ENCODE results near the gene EVI5. TPM values are rescaled to one million over a fixed set of nuclear protein-coding genes. Genes with fewer than 3 reads are reported as not detected.
A peak's percentile ranks its signal among the peaks of the same experiment; 100 is the strongest.

The EVI5 gene
- total RNA-seq, 2 experiments from 2014 or later: 2.9 TPM

- Mint-ChIP-seq H3K4me1 (peaks cover 35% of the 10 kb centered on the region), H3K4me3 (no peak overlapping the region), H3K27me3 (no peaks in the 10 kb centered on the region), H3K9me3 (no peaks in the 10 kb centered on the region), H3K36me3 (ENCODE audit: low read depth) (no peaks in the 10 kb centered on the region), H3K27ac (no peak overlapping the region)
- no peak for DNase-seq
- ChIA-PET POLR2A (no interaction called here), CTCF (interaction anchor here (0.6 kb wide), 1 partner anchor 191 kb away, joined by 3 read pairs; no protein-coding TSS in a partner anchor)
These were observed 279.8 kb downstream of the EVI5 start for GRCh38 chr1:92505015-92505692.

GRCh38 chr1:92504291-92505014, 280.5 kb downstream of the EVI5 start:
- Mint-ChIP-seq H3K36me3 (ENCODE audit: low read depth) (no peaks in the 10 kb centered on the region), H3K27me3 (no peaks in the 10 kb centered on the region), H3K4me3 (no peak overlapping the region), H3K27ac (no peak overlapping the region), H3K4me1 (peaks cover 35% of the 10 kb centered on the region), H3K9me3 (no peaks in the 10 kb centered on the region)
- CTCF ChIA-PET: interaction anchor here (0.6 kb wide), 1 partner anchor 190 kb away, joined by 3 read pairs; no protein-coding TSS in a partner anchor
- DNase-seq: no peak
- POLR2A ChIA-PET: interaction anchor here (0.8 to 1.5 kb wide), 3 partner anchors 18 to 35 kb away, joined by 3 to 8 read pairs (median 3); partner anchors contain the start of gene GFI1

GRCh38 chr1:92503926-92504285, 281.0 kb downstream of the EVI5 start:
- no peak for DNase-seq
- Mint-ChIP-seq H3K4me3 (no peak overlapping the region), H3K27me3 (no peaks in the 10 kb centered on the region), H3K4me1 (peaks cover 35% of the 10 kb centered on the region), H3K36me3 (ENCODE audit: low read depth) (no peaks in the 10 kb centered on the region), H3K9me3 (no peaks in the 10 kb centered on the region), H3K27ac (peak overlapping the region; percentile 27)
- ChIA-PET POLR2A (interaction anchor here (0.8 to 1.5 kb wide), 3 partner anchors 17 to 35 kb away, joined by 3 to 8 read pairs (median 3); partner anchors contain the start of gene GFI1), CTCF (interaction anchor here (1.6 kb wide), 1 partner anchor 194 kb away, joined by 4 read pairs; no protein-coding TSS in a partner anchor)

- no peaks in the 10 kb centered on the region for H3K9me3 Mint-ChIP-seq
- peaks cover 35% of the 10 kb centered on the region for H3K4me1 Mint-ChIP-seq
- no peaks in the 10 kb centered on the region for H3K27me3 Mint-ChIP-seq
- ChIA-PET CTCF (interaction anchor here (1.6 kb wide), 1 partner anchor 193 kb away, joined by 4 read pairs; no protein-coding TSS in a partner anchor), POLR2A (interaction anchor here (0.8 to 1.5 kb wide), 3 partner anchors 17 to 36 kb away, joined by 3 to 8 read pairs (median 3); partner anchors contain the start of gene GFI1)
- no peak overlapping the region for H3K4me3 Mint-ChIP-seq
- H3K27ac Mint-ChIP-seq: no peak overlapping the region
- no peaks in the 10 kb centered on the region for H3K36me3 Mint-ChIP-seq (ENCODE audit: low read depth)
- no peak for DNase-seq
These were observed 281.6 kb downstream of the EVI5 start for GRCh38 chr1:92503043-92503925.

GRCh38 chr1:92502247-92502646, 282.7 kb downstream of the EVI5 start:
- Mint-ChIP-seq H3K27ac (no peak overlapping the region), H3K4me3 (no peak overlapping the region), H3K27me3 (no peaks in the 10 kb centered on the region), H3K36me3 (ENCODE audit: low read depth) (no peaks in the 10 kb centered on the region), H3K9me3 (no peaks in the 10 kb centered on the region), H3K4me1 (peaks cover 35% of the 10 kb centered on the region)
- ChIA-PET CTCF (interaction anchor here (1.6 kb wide), 1 partner anchor 192 kb away, joined by 4 read pairs; no protein-coding TSS in a partner anchor), POLR2A (no interaction called here)
- no peak for DNase-seq

GRCh38 chr1:92500552-92500951, 284.4 kb downstream of the EVI5 start:
- POLR2A ChIA-PET: interaction anchor here (1.3 to 4.1 kb wide), 3 partner anchors 11 to 21 kb away, joined by 3 to 26 read pairs (median 3); partner anchors contain the start of gene GFI1
- Mint-ChIP-seq H3K9me3 (no peaks in the 10 kb centered on the region), H3K27me3 (no peaks in the 10 kb centered on the region), H3K4me1 (peaks cover 38% of the 10 kb centered on the region), H3K36me3 (ENCODE audit: low read depth) (no peaks in the 10 kb centered on the region), H3K4me3 (no peak overlapping the region), H3K27ac (no peak overlapping the region)
- CTCF ChIA-PET: no interaction called here
- no peak for DNase-seq

GRCh38 chr1:92495392-92496063, 289.4 kb downstream of the EVI5 start:
- H3K27ac Mint-ChIP-seq: no peak overlapping the region
- no peaks in the 10 kb centered on the region for H3K27me3 Mint-ChIP-seq
- POLR2A ChIA-PET: interaction anchor here (1.2 to 1.3 kb wide), 3 partner anchors 9 to 332 kb away, joined by 3 to 17 read pairs (median 3); partner anchors contain the start of gene GFI1
- H3K4me3 Mint-ChIP-seq: no peak overlapping the region
- peaks cover 21% of the 10 kb centered on the region for H3K4me1 Mint-ChIP-seq
- CTCF ChIA-PET: interaction anchor here (0.6 kb wide), 1 partner anchor 8 kb away, joined by 3 read pairs; the partner anchor contains the start of gene GFI1
- no peak for DNase-seq
- peaks cover 9% of the 10 kb centered on the region for H3K36me3 Mint-ChIP-seq (ENCODE audit: low read depth)
- no peaks in the 10 kb centered on the region for H3K9me3 Mint-ChIP-seq

- POLR2A ChIA-PET: interaction anchor here (1.0 to 1.3 kb wide), 3 partner anchors 8 to 45 kb away, joined by 3 to 17 read pairs (median 3); partner anchors contain the start of gene GFI1
- no peak overlapping the region for H3K27ac Mint-ChIP-seq
These were observed 290.3 kb downstream of the EVI5 start for GRCh38 chr1:92494485-92495141.

GRCh38 chr1:92493139-92493538, 291.8 kb downstream of the EVI5 start:
- Mint-ChIP-seq H3K27ac (no peak overlapping the region), H3K4me3 (no peak overlapping the region), H3K9me3 (no peaks in the 10 kb centered on the region), H3K27me3 (no peaks in the 10 kb centered on the region), H3K4me1 (peaks cover 39% of the 10 kb centered on the region), H3K36me3 (ENCODE audit: low read depth) (peaks cover 9% of the 10 kb centered on the region)
- ChIA-PET POLR2A (interaction anchor here (1.2 kb wide), 1 partner anchor 14 kb away, joined by 4 read pairs; no protein-coding TSS in a partner anchor), CTCF (interaction anchor here (1.3 kb wide), 1 partner anchor 45 kb away, joined by 3 read pairs; no protein-coding TSS in a partner anchor)
- DNase-seq: no peak

More at GRCh38 chr1:92494485-92495141, 290.3 kb downstream of the EVI5 start:
- peaks cover 9% of the 10 kb centered on the region for H3K36me3 Mint-ChIP-seq (ENCODE audit: low read depth)
- peaks cover 26% of the 10 kb centered on the region for H3K4me1 Mint-ChIP-seq
- no peaks in the 10 kb centered on the region for H3K27me3 Mint-ChIP-seq
- H3K4me3 Mint-ChIP-seq: no peak overlapping the region
- no peaks in the 10 kb centered on the region for H3K9me3 Mint-ChIP-seq
- DNase-seq: no peak
- CTCF ChIA-PET: interaction anchor here (1.3 kb wide), 2 partner anchors 43 to 184 kb away, joined by 3 read pairs; no protein-coding TSS in a partner anchor

- Mint-ChIP-seq H3K4me3 (peak overlapping the region; percentile 85), H3K27me3 (no peaks in the 10 kb centered on the region)
These were observed 296.1 kb downstream of the EVI5 start for GRCh38 chr1:92488832-92489231.

GRCh38 chr1:92488416-92488815, 296.5 kb downstream of the EVI5 start:
- Mint-ChIP-seq H3K4me3 (peak overlapping the region; percentile 85), H3K4me1 (peaks cover 29% of the 10 kb centered on the region), H3K9me3 (no peaks in the 10 kb centered on the region), H3K27ac (peak overlapping the region; percentile 86), H3K36me3 (ENCODE audit: low read depth) (peaks cover 27% of the 10 kb centered on the region), H3K27me3 (no peaks in the 10 kb centered on the region)
- POLR2A ChIA-PET: interaction anchor here (1.2 to 9.8 kb wide), 5 partner anchors 43 to 172 kb away, joined by 5 to 372 read pairs (median 140); no protein-coding TSS in a partner anchor
- CTCF ChIA-PET: interaction anchor here (1.1 to 1.7 kb wide), 3 partner anchors 10 to 178 kb away, joined by 4 to 5 read pairs (median 5); no protein-coding TSS in a partner anchor
- DNase-seq: no peak

More at GRCh38 chr1:92488832-92489231, 296.1 kb downstream of the EVI5 start:
- H3K36me3 Mint-ChIP-seq (ENCODE audit: low read depth): peaks cover 25% of the 10 kb centered on the region
- ChIA-PET POLR2A (interaction anchor here (0.7 to 9.8 kb wide), 8 partner anchors 12 to 173 kb away, joined by 3 to 372 read pairs (median 6); no protein-coding TSS in a partner anchor), CTCF (interaction anchor here (0.6 to 1.7 kb wide), 4 partner anchors 10 to 179 kb away, joined by 3 to 5 read pairs (median 4); no protein-coding TSS in a partner anchor)
- H3K27ac Mint-ChIP-seq: peak overlapping the region; percentile 86
- no peaks in the 10 kb centered on the region for H3K9me3 Mint-ChIP-seq
- no peak for DNase-seq
- peaks cover 29% of the 10 kb centered on the region for H3K4me1 Mint-ChIP-seq

All from activated CD4-positive, alpha-beta memory T cell treated with anti-CD3 and anti-CD28 coated beads, Interleukin-2, amount 10 ng/mL, durations not matched to agents 7 days and 5 days (primary cell).